Central memory CD4-positive, alpha-beta T cell (primary cell): ENCODE measurements around the gene ZCCHC14.
"Not testable (repeated sequence)": the region's sequence is repeated elsewhere in the genome, so short reads cannot be mapped to it uniquely, and the experiment has no call there.

Source experiments
- DNase-seq: peaks from one replicate; pipeline ENCODE4 v3.0.0; 2022

The ZCCHC14 gene

DNA sequence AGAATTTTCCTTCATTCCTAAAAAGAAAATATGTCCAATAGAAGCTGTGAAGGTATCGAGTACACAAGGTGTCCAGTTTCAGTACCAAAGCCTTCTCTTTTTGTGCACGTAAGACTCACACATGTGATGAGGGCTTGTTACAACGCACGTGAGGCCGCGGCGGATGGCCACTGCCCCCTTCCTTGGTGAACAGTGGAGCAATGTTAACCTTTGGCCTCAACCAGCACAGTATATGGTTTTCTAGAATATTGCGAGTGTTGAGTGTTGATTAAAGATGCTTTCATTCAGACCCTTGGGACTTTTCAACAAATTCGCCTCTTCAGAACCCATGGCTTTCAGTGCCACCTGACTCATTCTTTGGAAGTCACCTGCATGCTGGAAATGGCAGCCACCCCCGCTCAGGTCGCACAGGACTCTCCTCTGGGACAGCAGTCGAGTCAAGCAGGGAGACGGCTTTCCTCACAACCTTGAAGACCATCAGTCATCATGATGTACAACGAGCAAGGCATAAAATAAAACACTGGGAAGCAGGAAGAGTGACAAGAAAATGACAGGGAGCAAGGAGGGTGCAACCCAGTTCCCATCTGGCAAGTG is 86.2 kb downstream of the ZCCHC14 start:
- no peak for DNase-seq

DNA sequence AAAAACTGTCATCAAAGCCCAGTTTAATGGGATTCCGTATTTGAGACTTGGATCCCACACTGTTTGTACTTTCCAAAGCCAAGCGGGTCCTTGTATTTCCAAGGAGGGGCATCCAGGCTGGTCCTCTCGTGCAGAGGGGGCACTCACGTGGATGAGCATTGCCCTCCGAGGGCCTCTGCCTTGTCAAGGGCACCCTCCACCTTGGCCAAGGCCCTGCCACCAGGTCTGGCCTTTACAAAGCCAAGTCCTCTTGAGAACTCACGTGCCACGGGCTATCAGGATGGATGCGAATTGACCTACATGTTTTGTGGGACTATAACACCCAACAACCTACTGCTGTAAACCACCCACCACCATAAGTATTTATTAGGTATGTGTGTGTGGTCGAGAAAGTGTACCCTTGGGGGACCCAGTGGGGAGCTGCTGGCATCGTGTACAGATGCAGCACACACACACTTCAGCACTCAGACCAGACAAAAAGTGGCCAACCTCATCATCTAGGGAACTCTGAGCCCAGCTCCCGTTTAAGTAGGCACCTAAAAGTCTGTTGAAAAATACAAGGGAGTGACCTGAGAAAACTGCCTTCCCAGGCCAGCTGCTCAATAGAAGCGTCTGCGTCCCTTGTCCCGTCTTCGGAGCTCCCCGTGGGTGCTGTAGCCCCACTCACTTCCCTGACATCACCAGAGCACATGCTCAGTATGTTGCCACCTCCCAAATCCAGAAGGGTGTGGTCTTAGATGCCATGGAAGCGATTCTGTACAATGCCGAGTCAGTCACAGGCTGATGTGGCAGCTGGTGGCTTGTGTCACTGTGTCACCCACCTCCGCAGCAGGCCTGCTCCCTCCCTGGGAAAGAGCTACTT is 87.8 kb downstream of the ZCCHC14 start:
- no peak for DNase-seq

DNA sequence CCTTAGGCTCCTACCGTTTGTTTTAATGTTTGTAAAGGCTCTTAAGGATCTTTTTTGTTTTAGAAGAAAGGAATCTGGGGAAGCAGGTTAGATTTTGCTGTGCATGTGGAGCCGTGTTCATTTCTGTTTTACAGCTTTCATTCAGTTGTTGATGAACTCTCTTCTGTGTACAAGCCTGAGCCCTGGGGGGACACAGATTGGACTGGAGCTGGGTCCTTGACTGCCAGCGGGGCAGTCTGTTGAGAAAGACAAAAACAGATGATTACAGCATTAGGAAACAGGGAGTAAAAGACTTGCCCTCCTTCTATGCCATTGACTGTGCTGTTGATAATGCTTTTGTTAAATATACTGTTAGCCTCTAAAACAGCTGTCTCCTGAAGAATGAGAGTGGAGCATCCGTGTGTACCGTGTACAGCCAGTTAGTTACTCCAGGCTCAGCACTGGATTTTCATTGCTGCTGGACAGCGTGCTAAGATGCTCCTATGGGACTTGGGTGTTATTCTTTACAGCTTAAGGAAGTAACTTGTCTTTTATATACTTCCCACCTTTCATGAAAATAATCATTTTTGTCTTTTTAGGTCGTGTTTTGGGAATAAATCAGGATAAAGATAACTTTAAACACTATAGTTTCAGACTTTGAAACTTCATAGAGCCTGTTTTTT is 97.5 kb downstream of the ZCCHC14 start:
- DNase-seq = no peak

DNA sequence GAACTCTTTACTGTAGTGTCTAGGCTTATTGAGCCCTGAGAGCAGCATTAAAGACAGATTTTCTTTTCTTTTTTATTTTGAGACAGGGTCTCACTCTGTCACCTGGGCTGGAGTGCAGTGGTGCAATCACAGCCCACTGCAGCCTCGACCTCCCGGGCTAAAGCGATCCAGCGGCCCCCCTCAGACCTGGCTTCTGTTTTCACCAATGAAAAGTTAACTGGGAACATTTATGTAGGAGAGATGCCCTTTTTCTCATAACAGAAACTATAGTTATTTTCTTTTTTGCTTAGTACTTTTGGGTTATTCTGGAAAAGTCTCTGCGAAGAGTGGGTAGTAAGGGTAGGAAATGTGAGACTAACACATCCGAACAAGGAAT is 99.2 kb downstream of the ZCCHC14 start:
- no peak for DNase-seq

DNA sequence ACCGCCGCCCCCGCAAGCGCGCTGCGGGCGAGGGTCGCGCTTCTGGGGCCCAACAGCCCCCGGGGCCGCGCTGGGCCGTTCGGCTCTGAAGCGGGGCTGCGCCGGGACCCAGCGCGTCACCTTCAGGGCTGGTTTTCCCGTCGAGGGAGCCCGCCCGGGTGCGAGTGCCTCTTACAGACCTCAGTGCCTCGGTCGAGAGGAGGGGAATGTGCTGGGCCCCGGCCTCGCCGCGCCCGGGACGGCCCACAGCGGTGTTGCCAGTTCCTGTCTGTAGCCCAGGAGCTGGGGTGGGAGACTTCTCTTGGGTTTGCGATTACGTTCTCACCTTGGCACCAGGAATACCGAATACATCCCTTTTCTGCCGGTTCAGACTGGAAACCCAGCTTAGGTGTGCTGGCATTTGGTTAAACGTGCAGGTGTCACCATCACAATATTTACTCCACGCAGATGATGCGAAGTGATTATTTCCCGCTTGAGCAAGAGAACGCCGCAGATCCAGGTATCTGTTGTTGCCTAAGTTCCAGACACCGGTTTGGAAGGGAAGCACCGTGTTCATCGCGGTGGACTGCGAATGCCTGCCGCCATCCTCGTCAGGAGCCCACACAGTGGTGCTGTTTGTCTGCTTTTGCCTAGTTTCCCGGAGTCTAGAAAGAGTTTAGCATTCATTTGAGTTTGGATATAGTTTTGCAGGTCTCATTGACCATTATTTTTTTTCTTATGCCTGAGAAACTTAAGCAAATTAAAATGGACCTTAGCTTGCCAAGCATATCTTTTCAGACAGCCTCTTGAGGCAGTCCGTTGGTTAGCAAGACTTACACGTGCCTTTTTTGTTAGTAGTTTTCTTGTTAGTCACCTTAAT is 99.8 kb downstream of the ZCCHC14 start:
- DNase-seq = peak; percentile 24

DNA sequence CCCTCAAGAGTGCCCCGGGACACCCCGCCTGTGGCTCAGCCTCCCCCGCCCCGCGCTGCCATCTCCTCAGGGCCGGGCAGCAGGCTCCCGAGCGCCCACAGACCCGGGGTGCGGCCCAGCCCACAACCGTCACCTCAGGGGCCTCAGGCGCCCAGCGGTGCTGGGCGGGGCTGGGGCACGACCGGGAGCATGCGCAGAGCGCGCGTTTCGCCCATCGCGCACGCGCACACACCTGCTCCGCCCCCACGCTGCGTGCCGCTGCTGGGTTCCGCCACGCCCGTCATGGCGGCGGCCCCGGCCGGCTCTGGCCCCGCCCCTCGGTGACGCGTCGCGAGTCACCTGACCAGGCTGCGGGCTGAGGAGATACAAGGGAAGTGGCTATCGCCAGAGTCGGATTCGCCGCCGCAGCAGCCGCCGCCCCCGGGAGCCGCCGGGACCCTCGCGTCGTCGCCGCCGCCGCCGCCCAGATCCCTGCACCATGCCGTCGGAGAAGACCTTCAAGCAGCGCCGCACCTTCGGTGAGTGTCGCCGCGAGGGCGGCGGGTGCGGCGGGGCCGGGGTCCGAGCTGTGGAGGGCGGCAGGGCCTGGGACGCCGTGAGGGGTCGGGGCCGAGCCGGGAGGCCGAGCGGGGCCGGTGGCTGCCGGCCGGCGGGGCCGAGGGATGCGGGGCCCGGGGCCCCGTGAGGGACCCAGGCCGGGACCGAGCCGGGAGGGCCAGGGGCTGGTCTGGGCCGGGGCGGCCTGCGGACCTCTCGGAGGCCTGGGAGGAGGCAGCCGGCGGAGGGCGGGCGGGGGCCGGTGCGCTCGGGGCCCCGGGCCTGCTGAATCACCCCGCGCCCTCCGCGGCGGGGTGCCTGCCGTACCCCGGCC is 100.6 kb downstream of the ZCCHC14 start, which contains the start of gene MAP1LC3B:
Gene MAP1LC3B, plus strand, starts transcription at position 387 of the 871 bp plus-strand sequence. Its CDS starts 92 bp downstream, at position 479.
- DNase-seq = peak; percentile 99

DNA sequence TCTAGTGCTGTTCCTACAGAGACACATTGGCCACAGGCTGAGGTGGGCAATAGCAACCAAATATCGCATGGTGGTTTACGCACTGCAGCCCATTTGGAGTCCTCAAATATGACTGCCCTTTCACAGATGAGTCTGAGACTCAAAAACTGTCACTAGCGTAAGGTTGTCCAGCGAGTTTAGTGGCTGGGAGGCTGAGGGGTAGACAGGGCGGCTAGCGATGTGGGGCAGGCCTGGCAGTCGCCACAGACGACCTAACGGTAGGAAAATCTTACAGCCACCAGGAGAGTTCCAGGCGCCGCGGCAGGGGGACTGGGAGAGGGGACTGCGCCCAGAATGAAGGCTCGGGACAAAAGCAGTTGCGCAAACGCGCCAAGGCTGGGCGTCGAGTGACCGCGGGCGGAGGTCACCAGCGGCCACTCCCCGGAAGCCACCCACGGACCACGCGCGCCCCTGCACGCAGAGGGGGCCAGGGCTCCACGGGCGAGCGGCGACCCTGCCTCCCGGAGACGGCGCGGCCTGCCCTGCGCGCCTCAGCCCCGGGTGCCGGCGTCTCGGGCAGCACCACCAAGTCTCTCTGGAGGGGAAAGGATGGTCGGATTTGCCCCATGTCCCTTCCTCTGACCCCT is 101.4 kb downstream of the ZCCHC14 start:
- no peak for DNase-seq

DNA sequence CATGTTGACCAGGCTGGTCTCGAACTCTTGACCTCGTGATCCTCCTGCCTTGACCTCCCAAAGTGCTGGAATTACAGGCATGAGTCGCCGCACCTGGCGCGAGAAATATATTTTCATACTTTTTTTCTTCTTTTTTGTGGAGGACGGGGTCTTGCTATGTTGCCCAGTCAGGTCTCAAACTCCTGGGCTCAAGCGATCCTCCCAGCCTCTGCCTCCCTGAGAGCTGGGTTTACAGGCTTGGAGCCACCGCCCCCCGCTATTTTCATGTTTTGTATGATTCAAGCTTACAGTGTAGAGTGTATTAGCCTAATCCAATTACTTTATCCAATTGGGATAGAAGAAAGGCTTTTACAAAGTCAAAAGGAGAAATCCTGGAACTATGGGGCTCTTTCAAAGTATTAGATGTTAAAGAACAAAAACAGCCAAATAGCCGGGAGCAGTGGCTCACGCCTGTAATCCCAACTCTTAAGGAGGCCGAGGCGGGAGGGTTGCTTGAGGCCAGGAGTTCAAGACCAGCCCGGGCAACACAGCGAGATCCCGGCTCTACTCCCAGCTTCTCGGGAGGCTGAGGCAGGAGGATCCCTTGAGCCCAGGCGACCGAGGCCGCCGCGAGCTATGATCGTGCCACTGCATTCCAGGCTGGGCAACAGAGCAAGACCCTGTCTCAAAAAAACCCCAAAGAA is 102.0 kb downstream of the ZCCHC14 start:
- DNase-seq = no peak

DNA sequence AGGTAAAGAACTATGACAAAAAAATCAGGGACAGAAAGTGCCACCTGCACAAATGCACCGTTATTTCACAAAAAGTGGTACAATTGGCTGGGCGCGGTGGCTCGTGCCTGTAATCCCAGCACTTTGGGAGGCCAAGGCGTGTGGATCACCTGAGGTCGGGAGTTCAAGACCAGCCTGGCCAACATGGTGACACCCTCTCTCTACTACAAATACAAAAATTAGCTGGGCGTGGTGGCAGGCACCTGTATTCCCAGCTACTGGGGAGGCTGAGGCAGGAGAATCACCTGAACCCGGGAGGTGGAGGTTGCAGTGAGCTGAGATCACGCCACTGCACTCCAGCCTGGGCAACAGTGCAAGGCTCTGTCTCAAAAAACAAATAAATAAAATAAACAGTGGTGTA is 102.9 kb downstream of the ZCCHC14 start:
- DNase-seq = not testable (repeated sequence)

DNA sequence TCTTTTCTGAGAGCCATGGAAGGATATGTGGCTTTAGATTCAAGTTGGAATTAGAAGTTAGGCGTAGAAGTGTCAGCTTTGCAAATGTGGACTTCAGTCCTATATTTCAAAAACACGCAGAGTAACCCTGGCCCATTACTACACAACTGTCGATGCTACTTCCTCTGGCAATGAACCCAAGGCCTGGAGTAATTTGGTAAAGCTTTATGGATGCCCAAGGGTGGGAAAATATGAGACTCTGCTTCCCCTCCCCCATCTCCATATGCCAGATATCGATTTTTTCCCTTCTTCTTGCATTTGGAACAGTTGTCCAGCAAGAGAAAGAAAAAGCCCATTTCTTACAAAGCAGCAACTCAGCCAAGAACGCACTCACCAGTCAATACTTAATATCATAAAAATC is 103.6 kb downstream of the ZCCHC14 start:
- no peak for DNase-seq

DNA sequence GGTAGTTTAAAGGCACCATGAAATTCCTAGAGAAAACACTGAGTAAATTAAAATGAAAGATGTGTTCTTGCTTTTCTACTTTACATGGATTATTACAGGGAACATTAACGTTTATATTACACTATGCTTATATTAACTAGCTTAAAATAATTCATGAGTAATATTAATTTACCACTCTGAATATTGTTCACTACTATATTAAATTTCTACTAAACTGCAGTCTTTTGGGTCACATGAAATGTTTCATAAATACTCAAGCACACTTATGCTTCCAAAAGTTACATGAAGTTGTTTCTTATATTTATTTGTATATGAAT is 104.0 kb downstream of the ZCCHC14 start:
- DNase-seq = no peak

DNA sequence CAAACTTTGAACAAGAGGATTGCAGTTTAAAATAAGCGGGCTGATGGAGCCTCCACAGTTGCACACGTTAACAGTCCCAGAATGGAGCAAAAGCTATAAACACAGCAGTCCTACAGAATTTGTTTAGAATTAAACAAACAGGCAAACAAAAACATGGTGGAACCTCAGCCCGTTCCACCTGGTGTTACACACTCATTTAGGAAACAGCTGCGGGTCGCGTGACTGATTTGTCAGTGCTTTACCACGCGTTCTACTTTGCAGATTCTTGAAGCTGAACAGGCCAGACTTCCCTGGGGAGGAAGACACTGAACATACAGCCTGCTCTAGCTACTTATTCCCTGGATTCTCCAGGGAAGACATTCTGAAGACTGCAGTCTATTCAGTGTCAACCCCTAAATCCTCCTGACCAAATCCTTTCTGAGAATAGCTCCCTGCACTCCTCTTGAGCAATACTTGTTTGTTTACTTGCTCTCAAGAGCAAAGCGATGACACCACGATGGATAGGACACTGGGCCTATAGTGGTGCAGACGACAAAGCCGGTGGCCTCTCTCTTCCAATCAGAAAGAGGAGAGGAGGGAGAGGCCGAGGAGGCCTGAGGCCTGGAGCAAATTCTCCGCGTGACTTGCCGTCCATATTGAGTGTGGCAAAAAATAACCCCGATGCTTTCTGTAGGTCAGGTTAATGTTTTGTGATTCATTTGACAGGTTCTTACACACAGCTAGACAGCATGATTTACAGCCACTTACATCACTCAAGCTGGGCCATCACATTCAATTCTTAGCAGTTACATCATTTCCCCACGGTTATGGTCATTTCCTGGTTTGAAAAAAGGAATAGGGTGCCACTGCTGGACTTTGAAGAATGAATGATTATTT is 104.6 kb downstream of the ZCCHC14 start:
- peak; percentile 93 for DNase-seq

DNA sequence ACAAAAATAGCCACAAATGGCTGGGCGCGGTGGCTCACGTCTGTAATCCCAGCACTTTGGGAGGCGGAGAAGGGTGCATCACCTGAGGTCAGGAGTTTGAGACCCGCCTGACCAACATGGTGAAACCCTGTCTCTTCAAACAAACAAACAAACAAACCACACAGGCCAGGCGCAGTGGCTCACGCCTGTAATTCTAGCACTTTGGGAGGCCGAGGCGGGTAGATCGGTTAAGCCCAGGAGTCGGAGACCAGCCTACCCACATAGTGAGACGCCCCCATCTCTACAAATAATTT is 108.0 kb downstream of the ZCCHC14 start:
- DNase-seq = not testable (repeated sequence)

DNA sequence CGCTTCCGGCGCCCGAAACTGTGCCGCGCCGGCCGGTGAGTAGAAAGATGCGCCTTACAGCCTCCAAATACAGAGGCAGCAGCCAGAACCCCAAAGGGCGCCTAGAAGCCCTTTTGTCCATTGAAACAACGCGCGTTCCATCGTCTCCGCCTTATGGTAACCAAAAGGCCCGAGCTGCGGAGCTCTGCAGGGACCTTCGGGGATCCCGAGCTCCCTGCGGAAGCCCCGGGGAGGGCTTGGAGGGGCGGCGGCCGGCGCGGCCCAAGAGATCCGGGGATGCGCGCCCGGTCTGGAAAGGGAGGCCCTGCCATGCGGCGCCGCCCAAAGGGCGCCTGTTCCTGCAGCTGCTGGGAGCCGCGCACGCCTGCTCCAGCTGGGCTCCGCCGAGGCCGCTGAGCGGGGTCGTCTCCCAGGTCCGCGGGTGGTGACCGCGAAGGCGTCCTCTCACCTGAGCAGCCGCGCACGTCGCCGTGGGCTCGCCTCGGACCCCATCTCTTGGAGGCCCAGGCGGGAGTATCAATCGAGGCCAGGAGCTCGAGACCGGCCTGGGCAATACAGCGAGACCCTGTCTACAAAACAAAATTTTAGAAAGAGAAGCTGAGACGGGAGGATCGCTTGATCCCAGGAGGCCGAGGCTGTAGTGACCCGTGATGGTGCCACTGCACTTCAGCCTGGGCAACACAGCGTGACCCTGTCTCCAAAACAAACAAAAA is 108.5 kb downstream of the ZCCHC14 start:
- no peak for DNase-seq

DNA sequence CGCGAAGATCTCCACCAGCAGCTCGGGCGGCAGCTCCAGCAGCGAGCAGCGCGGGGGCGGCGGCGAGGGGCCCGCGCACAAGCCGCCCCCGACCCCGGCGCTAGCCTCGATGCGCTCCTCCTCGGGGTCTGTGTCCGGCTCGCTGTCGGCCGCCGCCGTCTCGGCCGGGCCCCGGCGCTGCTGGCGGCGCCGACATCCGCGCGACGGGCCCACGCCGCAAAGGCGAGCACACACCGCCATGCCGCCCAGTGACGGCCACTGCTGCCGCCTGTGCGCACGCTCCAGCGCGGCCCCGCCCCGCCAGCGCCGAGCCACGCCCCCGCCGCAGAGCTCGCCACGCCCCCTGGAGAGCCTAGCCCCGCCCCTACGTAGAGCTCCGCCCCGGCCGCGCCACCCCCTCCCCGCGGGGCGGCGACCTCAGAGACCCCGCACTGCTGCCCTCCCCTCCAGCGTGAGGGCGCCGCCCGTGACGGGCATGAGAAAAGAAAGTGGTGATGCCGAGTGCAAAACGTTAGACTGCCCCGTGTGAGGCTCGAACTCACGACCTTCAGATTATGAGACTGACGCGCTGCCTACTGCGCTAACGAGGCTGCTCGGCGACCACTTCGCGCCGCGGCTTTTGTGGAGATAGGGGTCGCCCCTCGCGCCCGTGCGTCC is 109.2 kb downstream of the ZCCHC14 start, which contains the start of gene FBXO31:
Gene FBXO31, minus strand, starts transcription at position 272 of the 657 bp plus-strand sequence. Its CDS starts 32 bp downstream, at position 240.
- peak; percentile 88 for DNase-seq

DNA sequence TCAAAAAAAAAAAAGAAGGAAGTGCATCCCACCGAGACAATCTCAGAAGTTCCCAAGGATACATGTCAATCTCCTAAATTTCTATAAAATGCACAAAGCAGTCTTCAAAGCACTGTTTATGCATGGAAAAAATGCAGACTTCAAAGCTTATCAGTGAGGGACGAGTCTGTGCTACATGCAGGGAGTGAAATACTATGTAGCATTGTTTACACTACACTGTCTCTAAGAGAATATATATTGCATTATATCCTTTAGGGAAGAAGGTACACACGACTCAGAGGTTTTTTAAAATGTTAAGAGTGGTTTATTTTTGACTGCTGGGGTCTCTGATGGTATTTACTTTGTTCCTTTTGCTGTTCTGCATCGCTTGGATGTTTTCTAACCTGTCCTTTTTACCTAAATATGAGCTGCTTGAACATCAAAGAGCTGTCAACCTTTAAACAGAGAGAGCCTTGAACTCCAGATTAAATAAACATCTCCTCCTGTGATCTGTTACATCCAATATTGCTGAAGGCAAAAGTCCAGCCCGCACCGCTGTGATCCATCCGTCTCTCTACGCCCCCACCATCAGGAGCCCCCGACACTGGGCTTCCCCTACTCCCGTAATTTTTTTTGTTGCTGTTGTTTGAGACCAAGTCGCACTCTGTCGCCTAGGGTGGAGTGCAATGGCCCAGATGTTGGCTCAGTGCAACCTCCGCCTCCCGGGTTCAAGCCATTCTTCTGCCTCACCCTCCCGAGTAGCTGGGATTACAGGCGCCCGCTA is 110.6 kb downstream of the ZCCHC14 start:
- DNase-seq = no peak

DNA sequence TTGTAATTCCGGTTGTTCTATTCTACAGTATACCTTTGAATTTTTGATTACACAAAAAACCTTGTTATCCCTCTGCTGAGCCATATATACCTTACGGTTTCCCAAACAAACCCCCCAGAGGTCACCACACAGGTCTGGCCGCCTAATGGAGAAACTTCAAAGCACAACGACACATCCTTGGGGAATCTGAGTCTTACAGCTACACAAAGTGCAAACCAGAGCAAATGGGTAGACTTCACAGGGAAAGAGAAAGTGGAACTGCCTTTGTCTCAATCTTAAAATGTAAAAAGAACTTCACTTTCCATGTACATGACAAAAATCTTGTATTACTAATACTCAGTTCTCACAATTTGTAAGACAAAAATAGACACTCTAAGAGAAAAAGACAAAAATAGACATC is 111.9 kb downstream of the ZCCHC14 start:
- no peak for DNase-seq

DNA sequence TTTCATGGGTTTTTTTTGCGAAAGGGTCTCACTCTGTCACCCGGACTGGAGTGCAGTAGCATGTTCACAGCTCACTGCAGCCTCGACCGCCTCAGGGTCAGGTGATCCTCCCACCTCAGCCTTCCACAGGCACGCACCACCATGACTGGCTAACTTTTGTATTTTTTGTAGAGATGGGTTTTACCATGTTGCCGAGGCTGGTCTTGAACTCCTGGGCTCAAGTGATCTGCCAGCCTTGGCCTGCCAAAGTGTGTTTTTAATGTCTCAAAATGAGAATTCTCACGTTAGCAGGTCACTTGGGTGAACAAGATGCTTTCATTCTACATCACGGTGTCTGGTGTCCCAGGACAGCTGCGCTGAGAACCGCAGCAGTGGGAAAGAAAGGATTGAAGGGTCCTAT is 112.4 kb downstream of the ZCCHC14 start:
- DNase-seq = no peak
